ENCODE data around the gene PAX4.

Gene PAX4

DNA sequence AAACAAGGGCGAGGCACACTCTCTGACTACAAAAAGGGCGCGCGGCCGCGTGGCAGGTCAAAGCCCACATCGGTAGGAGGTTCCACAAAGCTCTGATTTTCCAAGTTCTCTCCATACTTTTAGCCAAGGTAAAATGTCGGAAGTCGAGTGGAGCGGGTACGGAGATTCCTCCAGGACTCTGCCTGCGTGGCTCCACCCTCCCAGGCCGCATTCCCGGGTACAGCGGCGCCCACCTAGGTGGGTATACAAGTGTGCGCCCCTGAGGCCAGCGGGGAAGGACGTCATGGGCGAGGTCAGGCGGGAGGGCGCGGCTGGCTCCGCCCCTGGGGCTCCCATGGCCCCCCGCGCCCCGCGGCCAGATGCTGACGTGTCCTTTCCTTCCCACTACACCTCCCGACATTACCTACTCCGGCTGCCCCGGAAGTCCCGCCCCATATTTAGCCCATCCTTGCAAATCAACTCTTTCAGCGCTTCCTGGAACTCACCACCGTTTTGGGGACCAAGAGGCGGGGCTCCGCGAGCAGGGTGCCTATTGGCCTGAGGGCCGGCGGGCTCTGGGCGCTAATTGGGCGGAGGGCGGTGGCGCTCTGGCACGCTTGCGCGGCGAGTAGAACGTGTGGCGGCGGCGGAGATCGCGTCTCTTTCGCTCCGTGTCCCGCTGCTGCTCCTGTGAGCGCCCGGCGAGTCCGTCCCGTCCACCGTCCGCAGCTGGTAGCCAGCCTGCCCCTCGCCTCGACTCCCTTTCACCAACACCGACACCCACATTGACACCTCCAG is 33.8 kb upstream of the PAX4 start, which contains the start of gene SND1:
Gene SND1 (plus strand): TSS at position 639 of the 777 bp plus-strand sequence. CDS start 180 bp downstream, outside the sequence.
- peak within 1 kb of the TSS; percentile 97 for H3K4me3 ChIP-seq (ENCODE audit: low read depth, low read length)
- H3K4me1 ChIP-seq (ENCODE audit: control insufficient read depth, insufficient read depth, low read length): peaks cover 17% of the 10 kb centered on the region
- H3K27me3 ChIP-seq (ENCODE audit: control insufficient read depth, insufficient read depth, low read length): no peaks in the 10 kb centered on the region
- peak within 1 kb of the TSS; percentile 97 for H3K9ac ChIP-seq (ENCODE audit: low read depth, low read length)
- no peaks in the 10 kb centered on the region for H3K36me3 ChIP-seq (ENCODE audit: control insufficient read depth, insufficient read depth, low read length)
- H3K9me3 ChIP-seq (ENCODE audit: control insufficient read depth, insufficient read depth, low read length): no peaks in the 10 kb centered on the region

GRCh38 chr7:127650847-127651555 is 33.1 kb upstream of the PAX4 start:
- Histone ChIP-seq H3K9ac (ENCODE audit: low read depth, low read length) (peak overlapping the region; percentile 97), H3K4me1 (ENCODE audit: control insufficient read depth, insufficient read depth, low read length) (peaks cover 17% of the 10 kb centered on the region), H3K27me3 (ENCODE audit: control insufficient read depth, insufficient read depth, low read length) (no peaks in the 10 kb centered on the region), H3K4me3 (ENCODE audit: low read depth, low read length) (peak overlapping the region; percentile 87), H3K36me3 (ENCODE audit: control insufficient read depth, insufficient read depth, low read length) (no peaks in the 10 kb centered on the region), H3K9me3 (ENCODE audit: control insufficient read depth, insufficient read depth, low read length) (no peaks in the 10 kb centered on the region)

DNA sequence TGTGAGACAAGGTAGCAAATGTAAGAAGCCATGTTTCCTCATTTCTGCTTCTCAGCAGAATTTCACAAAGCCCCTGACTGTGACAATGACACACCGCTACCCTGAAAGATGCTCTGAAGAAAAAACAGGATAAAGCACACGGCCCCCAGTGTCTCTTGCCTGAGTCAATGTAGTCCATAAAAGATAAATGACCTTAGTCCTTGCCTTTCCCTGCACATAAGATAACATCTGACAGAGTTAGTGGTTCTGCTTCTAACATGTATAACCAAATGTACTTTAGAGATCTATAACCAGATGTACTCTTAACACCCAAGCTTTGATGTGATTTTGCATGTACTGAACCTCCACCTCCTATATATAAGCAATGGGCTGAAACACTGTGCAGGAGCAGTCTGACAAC is 31.0 kb upstream of the PAX4 start:
- Histone ChIP-seq H3K4me1 (ENCODE audit: control insufficient read depth, insufficient read depth, low read length) (peaks cover 3% of the 10 kb centered on the region), H3K9me3 (ENCODE audit: control insufficient read depth, insufficient read depth, low read length) (no peaks in the 10 kb centered on the region), H3K36me3 (ENCODE audit: control insufficient read depth, insufficient read depth, low read length) (no peaks in the 10 kb centered on the region), H3K27me3 (ENCODE audit: control insufficient read depth, insufficient read depth, low read length) (no peaks in the 10 kb centered on the region), H3K4me3 (ENCODE audit: low read depth, low read length) (no peak overlapping the region), H3K9ac (ENCODE audit: low read depth, low read length) (no peak overlapping the region)

DNA sequence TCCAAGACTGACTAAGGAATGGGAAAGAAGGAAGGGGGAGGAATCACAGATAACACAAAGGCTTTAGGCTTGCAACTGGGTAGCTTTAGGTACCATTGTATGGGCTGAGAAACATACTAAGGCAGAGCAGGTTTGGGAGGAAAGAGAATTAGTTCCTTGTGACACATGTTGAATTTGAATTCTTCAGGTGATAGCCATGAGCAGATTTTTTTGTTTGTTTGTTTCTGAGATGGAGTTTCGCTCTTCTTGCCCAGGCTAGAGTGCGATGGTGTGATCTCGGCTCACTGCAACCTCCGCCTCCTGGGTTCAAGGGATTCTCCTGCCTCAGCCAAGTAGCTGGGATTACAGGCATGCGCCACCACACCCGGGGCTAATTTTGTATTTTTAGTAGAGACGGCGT is 29.7 kb upstream of the PAX4 start:
- no peaks in the 10 kb centered on the region for H3K36me3 ChIP-seq (ENCODE audit: control insufficient read depth, insufficient read depth, low read length)
- H3K4me1 ChIP-seq (ENCODE audit: control insufficient read depth, insufficient read depth, low read length): no peaks in the 10 kb centered on the region
- H3K9ac ChIP-seq (ENCODE audit: low read depth, low read length): no peak overlapping the region
- no peak overlapping the region for H3K4me3 ChIP-seq (ENCODE audit: low read depth, low read length)
- H3K9me3 ChIP-seq (ENCODE audit: control insufficient read depth, insufficient read depth, low read length): no peaks in the 10 kb centered on the region
- no peaks in the 10 kb centered on the region for H3K27me3 ChIP-seq (ENCODE audit: control insufficient read depth, insufficient read depth, low read length)

GRCh38 chr7:127644484-127644883 is 26.5 kb upstream of the PAX4 start:
- H3K9me3 ChIP-seq (ENCODE audit: control insufficient read depth, insufficient read depth, low read length): no peaks in the 10 kb centered on the region
- H3K9ac ChIP-seq (ENCODE audit: low read depth, low read length): no peak overlapping the region
- no peaks in the 10 kb centered on the region for H3K27me3 ChIP-seq (ENCODE audit: control insufficient read depth, insufficient read depth, low read length)
- no peaks in the 10 kb centered on the region for H3K4me1 ChIP-seq (ENCODE audit: control insufficient read depth, insufficient read depth, low read length)
- no peak overlapping the region for H3K4me3 ChIP-seq (ENCODE audit: low read depth, low read length)
- H3K36me3 ChIP-seq (ENCODE audit: control insufficient read depth, insufficient read depth, low read length): no peaks in the 10 kb centered on the region

DNA sequence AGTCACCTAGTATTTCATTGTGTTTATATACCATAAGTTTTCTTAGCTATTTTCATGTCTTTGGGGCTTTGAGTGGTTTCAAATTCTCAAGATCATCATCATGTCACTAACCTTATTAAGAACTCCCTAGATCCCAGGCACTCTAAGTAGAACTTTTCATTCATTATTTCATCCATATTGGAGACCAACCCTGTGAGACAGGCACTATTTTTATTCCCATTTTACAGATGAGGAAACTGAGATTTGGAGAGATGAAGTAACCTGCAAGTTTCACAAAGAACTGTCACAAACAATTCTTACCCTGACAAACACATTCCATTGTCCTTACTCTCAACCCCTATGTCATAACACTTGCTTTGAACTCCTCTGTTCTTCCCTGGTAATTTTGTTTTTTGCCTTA is 20.3 kb upstream of the PAX4 start:
- no peak overlapping the region for H3K4me3 ChIP-seq (ENCODE audit: low read depth, low read length)
- H3K4me1 ChIP-seq (ENCODE audit: control insufficient read depth, insufficient read depth, low read length): no peaks in the 10 kb centered on the region
- no peaks in the 10 kb centered on the region for H3K9me3 ChIP-seq (ENCODE audit: control insufficient read depth, insufficient read depth, low read length)
- peaks cover 4% of the 10 kb centered on the region for H3K27me3 ChIP-seq (ENCODE audit: control insufficient read depth, insufficient read depth, low read length)
- no peaks in the 10 kb centered on the region for H3K36me3 ChIP-seq (ENCODE audit: control insufficient read depth, insufficient read depth, low read length)
- H3K9ac ChIP-seq (ENCODE audit: low read depth, low read length): no peak overlapping the region

- no peak overlapping the region for H3K4me3 ChIP-seq (ENCODE audit: low read depth, low read length)
- no peak overlapping the region for H3K9ac ChIP-seq (ENCODE audit: low read depth, low read length)
- H3K36me3 ChIP-seq (ENCODE audit: control insufficient read depth, insufficient read depth, low read length): no peaks in the 10 kb centered on the region
Observed at GRCh38 chr7:127635659-127636285, 17.8 kb upstream of the PAX4 start.

DNA sequence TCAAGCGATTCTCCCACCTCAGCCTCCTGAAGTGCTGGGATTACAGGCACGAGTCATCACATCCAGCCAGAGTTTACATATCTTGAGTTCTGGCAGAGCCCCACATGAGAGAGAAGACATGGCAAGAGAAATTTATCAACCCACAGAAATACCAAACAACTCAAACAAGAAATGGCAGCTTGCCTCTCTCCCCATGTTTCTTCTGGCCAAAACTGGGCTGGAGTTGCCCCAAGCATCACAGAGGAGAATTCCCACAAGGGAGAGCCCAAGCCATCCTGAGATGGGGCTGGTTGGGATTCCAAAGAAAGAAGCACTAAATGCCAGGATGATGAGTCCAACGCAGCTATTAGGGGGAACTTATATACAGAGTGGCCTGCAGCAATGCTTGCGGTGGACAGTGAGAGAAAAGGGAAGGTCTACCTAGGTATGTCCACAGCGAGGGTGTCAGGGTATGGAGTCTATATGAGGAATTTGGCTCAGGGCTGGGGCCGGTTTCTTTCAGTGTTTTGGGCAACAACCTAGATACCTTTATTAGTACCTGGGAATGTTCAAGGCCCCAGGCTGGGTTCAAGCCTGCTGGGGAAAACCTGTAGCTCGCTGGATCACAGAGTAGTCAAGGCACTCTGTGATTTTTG is 14.5 kb upstream of the PAX4 start:
- H3K4me3 ChIP-seq (ENCODE audit: low read depth, low read length): no peak overlapping the region
- H3K36me3 ChIP-seq (ENCODE audit: control insufficient read depth, insufficient read depth, low read length): no peaks in the 10 kb centered on the region
- no peak overlapping the region for H3K9ac ChIP-seq (ENCODE audit: low read depth, low read length)
- H3K4me1 ChIP-seq (ENCODE audit: control insufficient read depth, insufficient read depth, low read length): peaks cover 2% of the 10 kb centered on the region
- no peaks in the 10 kb centered on the region for H3K9me3 ChIP-seq (ENCODE audit: control insufficient read depth, insufficient read depth, low read length)
- peaks cover 4% of the 10 kb centered on the region for H3K27me3 ChIP-seq (ENCODE audit: control insufficient read depth, insufficient read depth, low read length)

More at GRCh38 chr7:127635659-127636285, 17.8 kb upstream of the PAX4 start:
- H3K27me3 ChIP-seq (ENCODE audit: control insufficient read depth, insufficient read depth, low read length): peaks cover 4% of the 10 kb centered on the region
- H3K9me3 ChIP-seq (ENCODE audit: control insufficient read depth, insufficient read depth, low read length): no peaks in the 10 kb centered on the region
- H3K4me1 ChIP-seq (ENCODE audit: control insufficient read depth, insufficient read depth, low read length): no peaks in the 10 kb centered on the region

DNA sequence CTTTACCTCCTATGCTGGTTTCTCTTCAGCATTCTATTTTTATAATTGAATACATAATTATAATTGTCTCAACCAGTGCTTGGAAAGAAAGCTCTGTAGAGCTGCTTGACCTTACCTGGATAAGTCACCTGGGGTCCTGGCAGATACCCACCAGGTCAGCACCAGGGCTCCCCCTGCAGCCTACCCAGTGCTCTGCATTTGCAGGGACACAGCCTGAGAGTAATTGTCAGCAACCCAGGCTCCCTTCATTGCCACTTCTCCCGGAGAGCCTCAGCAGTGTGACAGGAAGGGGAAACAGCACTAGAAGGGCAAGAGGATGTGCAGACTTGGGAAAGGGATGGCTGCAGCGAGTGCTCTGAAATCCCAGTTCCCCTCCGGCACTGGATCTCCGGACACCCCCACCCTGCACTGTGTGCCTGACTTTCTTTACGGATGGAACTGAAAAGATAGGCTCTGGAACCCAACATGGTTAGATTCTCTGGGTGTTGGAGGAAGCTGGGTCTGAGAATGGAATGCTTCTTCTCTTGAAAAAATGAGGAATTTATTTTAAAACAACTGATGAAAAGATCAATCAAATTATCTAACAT is 11.4 kb upstream of the PAX4 start:
- Histone ChIP-seq H3K9ac (ENCODE audit: low read depth, low read length) (no peak overlapping the region), H3K4me1 (ENCODE audit: control insufficient read depth, insufficient read depth, low read length) (peaks cover 2% of the 10 kb centered on the region), H3K4me3 (ENCODE audit: low read depth, low read length) (peak overlapping the region; percentile 30), H3K36me3 (ENCODE audit: control insufficient read depth, insufficient read depth, low read length) (no peaks in the 10 kb centered on the region), H3K9me3 (ENCODE audit: control insufficient read depth, insufficient read depth, low read length) (no peaks in the 10 kb centered on the region), H3K27me3 (ENCODE audit: control insufficient read depth, insufficient read depth, low read length) (peaks cover 2% of the 10 kb centered on the region)

DNA sequence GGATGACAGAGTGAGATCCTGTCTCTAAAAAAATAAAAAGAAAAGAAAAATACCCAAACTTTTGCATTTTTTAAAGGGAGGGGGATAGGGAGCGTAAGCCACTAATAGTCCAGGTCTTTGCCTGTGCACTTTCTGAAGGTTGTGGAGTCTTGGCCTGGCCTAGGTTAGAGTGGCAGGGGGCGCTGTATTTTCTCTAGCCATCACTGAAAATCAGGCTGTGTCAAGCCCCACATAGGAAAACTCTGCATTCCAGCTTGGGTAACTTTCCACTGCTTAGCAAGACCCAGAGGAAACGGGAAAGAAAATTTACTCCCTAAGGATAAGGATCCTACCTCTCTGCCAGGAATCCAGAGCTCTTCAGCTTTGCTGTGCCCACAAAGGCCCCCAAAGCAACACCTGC is 10.5 kb upstream of the PAX4 start:
- no peak overlapping the region for H3K4me3 ChIP-seq (ENCODE audit: low read depth, low read length)
- H3K27me3 ChIP-seq (ENCODE audit: control insufficient read depth, insufficient read depth, low read length): no peaks in the 10 kb centered on the region
- no peak overlapping the region for H3K9ac ChIP-seq (ENCODE audit: low read depth, low read length)
- H3K4me1 ChIP-seq (ENCODE audit: control insufficient read depth, insufficient read depth, low read length): peaks cover 2% of the 10 kb centered on the region
- no peaks in the 10 kb centered on the region for H3K36me3 ChIP-seq (ENCODE audit: control insufficient read depth, insufficient read depth, low read length)
- H3K9me3 ChIP-seq (ENCODE audit: control insufficient read depth, insufficient read depth, low read length): no peaks in the 10 kb centered on the region

GRCh38 chr7:127625331-127625730 is 7.4 kb upstream of the PAX4 start:
- H3K4me1 ChIP-seq (ENCODE audit: control insufficient read depth, insufficient read depth, low read length): peaks cover 4% of the 10 kb centered on the region
- peaks cover 10% of the 10 kb centered on the region for H3K27me3 ChIP-seq (ENCODE audit: control insufficient read depth, insufficient read depth, low read length)
- no peak overlapping the region for H3K9ac ChIP-seq (ENCODE audit: low read depth, low read length)
- H3K9me3 ChIP-seq (ENCODE audit: control insufficient read depth, insufficient read depth, low read length): no peaks in the 10 kb centered on the region
- no peak overlapping the region for H3K4me3 ChIP-seq (ENCODE audit: low read depth, low read length)
- no peaks in the 10 kb centered on the region for H3K36me3 ChIP-seq (ENCODE audit: control insufficient read depth, insufficient read depth, low read length)
